NCI-H69 (cell line): ENCODE results near the gene PDLIM5.
A peak's percentile ranks its signal among the peaks of the same experiment; 100 is the strongest.
"Not testable (repeated sequence)": the region's sequence is repeated elsewhere in the genome, so short reads cannot be mapped to it uniquely, and the experiment has no call there.

Source experiments
- DNase-seq: peaks from one replicate; lab custom pipeline; 2025; lab: John Stamatoyannopoulos, UW

The PDLIM5 gene

DNA sequence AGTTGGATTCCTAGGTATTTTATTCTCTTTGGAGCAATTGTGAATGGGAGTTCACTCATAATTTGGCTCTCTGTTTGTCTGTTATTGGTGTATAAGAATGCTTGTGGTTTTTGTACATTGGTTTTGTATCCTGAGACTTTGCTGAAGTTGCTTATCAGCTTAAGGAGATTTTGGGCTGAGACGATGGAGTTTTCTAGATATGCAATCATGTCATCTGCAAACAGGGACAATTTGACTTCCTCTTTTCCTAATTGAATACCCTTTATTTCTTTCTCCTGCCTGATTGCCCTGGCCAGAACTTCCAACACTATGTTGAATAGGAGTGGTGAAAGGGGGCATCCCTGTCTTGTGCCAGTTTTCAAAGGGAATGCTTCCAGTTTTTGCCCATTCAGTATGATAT lies 105.9 kb downstream of the PDLIM5 start:
- not testable (repeated sequence) for DNase-seq

DNA sequence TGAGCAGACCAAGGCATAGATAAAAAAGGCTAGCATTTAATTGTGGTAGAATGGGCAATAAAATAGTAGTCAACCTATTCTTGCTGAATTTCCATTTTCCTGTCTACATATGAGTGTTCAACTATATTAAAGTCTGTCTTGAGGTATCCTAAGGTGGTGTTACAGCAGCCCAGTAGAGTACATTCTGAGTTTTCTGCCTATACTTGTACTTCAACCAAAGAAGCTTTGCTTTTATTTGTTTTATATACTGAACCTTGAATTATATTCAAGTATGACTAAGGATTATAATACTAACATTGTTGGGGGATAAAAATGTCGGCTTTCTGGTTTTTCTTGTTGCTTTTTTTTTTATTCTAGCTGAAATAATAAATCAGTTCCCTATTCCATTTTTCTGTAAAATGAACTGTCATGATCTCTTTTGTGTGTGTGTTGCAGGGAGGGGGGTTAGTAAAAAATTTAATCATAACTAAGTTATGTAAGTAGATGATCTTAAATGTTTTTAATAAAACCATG lies 106.7 kb downstream of the PDLIM5 start:
- no peak for DNase-seq

DNA sequence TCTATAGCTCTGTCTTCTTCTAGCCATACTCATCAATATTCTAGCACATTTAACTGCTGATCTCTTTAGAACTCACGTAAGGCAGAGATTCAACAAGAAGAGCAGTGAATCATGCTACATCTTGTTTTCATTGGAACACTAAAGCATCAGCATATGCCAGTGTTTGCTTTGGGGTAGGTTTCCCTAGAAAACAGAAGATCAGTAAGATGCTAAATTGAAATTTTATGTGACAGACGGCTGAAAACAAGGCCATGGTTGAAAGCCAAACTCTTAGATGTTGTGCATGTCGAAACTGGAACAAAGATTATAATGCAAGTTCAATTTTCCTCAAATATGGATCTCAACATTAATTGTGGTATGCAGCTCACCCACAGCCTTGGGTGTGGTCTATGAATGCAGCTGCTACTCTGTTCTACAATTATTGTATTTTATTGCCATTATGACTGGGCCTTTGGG lies 107.6 kb downstream of the PDLIM5 start:
- DNase-seq: peak; percentile 82

DNA sequence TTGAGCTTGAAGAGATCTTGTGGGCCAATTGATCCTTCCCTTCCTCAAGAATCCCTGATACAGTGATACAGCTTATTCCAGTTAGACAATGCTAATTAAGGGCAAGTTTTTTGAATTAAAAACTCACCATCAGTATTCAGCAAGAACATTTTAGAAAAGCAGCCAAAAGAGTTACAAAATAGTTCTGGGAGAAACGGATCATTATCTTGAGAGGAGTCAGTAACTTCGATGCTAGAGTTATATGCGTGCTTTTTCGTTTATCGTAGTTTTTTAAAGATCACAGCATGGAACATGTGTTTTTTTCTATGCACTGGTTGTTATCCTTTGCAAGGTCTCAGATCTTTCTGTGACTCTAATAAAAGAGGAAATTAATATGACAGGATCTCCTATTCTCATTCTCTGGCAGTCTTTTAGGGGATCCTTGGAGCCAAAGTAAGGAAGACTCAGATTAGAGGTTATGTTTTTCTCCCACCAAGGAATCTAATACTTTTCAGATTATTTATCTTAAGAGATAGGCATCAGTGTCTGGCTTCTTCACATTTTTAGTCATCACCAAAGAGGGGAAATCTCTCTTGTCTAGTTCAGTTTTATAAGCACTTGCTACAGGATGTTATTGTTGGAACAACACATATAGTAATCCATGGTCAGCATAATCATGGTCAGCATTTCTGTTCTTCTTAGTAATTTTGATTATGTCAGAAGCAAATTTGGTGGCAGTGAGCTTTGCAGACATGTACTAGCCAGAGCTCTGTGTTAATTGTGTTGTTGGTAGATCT lies 109.7 kb downstream of the PDLIM5 start:
- no peak for DNase-seq

DNA sequence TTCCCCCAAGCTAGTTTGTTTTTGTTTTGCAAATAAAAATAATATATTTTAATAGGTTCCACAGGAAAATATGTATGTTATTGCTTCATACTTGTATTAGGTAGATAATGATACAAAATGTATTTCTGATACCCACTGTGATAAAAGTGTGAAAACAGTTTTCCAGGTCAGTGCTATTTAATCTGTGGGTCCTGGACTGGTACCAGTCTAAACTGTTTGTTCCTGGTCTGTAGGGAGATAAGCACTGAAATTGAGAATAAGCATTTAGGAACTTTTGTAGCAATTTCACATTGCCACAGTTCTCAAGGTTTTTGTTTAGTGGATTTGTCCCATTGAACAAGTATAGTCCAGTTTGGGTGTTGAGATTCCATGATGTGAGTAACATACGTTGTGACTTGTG lies 110.5 kb downstream of the PDLIM5 start:
- peak; percentile 3 for DNase-seq

DNA sequence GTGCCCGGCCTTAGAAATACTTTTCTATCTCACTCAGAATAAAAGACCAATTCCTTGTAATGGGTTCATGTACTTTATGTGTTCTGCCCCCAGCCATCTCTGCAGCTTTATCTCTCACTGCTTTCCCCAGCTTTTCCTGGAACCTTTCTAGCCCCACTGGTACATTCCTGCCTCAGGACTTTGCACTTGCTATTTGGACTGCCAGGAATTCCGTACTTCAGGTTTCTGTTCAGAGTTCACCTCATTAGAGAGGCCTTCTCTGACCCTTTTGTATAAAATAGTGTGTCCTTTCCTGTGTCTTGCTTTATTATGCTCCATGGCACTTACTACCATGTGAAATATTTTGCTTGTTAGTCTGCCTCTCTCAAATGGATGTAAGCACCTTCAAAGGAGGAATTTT lies 112.5 kb downstream of the PDLIM5 start:
- DNase-seq: no peak

DNA sequence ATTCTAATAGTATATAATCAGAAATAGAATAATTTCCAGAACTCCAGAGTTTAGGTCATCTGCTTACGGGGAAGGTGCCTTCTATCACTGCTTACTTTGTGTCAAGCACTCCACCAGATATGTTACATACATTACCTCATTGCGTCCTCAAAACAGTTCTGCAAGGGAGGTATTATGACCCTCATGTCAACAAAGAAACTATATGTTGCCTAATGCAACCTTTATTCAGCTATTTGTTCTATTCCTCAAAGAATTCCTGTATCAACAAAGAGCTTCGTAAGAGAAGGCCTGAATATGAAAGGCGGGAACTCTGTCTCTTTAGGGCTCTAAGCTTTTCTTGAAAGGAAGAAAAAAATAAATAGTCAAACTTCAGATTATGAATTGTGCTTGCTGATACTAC lies 114.7 kb downstream of the PDLIM5 start:
- DNase-seq: peak; percentile 12

DNA sequence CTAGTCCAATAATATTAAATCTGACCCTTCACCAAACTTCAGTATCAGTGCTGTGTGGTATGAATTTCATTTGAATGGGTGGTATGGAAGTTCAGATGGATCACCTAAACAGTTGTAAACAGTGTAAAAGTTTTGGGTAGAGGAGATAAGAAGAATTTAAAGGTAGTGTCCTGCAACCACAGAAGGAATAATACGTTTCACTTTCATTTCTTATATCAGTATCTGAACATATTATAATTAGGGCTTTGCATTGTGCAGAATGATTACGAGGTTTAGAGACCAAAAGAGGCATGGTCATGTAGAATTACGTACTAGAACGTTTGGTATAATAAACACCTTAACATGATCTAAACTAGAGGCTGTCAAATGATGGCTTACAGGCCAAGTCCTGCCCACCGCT lies 116.1 kb downstream of the PDLIM5 start:
- DNase-seq: no peak

DNA sequence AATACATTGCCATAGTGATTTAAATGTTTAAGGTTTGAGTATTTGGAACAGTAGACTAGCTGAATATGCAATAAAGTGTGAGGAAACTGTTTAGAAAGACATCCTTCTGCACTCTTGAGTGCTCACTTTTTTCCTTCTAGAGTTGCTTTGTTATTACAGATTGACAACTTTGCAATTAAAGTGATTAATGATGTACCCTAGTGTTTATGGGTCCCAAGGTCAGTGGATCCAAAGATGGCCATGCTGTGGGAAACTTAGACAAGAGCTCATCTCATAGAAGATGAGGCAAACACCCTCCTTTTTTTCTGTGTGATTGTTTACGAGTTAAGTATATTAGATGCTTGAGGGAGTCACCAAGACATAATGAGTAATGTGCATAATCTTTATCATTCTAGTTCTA lies 118.8 kb downstream of the PDLIM5 start:
- DNase-seq: peak; percentile 60

DNA sequence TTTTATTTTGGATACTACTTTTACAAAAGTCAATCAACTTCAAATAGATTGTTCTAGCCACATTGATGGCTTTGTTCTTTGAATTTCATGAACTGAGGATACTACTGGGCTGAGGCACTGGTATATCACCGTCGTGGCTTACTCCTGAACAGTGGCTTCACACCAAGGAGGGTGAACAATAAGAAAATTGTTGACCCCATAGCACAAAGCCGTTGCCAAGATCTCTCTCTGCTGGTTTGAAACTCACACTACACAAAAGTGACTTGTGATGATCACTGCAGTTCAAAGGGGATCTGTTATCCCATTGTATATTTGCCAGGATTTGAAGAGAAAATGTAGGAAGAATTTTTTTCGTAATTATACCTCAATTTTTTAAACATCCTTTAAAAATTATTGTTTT lies 119.6 kb downstream of the PDLIM5 start:
- DNase-seq: peak; percentile 46

DNA sequence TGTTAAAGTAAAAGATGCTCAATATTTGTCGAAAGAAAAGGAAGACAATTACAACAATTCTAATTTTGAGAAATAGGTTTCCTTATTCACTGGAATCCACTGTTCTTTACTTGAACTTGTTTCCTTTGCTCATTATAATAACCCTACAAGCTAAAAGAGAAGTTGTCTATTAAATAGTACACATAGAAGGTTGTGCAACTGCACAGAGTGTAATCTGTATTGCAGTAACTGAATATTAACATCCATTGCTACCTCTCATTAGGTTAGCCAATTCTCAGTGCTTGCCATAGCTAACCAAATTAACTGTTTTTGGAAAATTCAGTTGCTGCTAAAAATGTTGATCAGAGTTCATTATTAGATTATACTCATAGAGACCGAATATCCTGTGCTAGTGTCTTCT lies 120.0 kb downstream of the PDLIM5 start:
- DNase-seq: peak; percentile 12

DNA sequence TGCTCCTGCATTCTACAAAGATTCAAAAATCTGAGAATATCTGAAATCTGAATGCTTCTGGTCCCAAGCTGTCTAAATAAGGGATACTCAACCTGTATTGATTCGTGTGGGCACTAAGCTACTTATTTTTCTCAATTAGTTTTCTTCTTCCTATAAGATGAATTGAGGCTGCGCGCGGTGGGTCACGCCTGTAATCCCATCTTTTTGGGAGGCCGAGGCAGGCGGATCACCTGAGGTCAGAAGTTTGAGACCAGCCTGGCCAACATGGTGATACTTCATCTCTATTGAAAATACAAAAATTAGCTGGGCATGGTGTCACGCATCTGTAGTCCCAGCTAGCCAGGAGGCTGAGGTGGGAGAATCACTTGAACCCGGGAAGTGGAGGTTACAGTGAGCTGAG lies 122.3 kb downstream of the PDLIM5 start:
- no peak for DNase-seq

DNA sequence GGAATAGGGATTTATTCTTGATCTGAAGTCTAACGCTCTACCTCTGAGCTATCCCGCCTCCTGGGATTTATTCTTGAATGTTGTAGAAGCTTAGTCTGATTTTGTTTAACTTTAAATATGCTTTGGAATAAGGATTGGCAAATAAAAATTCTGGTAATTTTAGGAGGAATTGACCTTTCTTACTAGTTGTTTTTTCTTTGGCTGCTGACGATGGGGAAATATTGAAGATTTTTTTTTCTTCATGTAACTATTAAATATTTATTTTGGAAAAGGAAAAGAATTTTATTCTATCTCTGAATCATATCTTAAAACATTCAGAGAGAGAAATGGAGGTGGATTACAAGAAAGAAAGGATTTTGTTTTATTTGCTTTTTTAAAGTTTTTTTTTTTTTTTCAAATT lies 122.9 kb downstream of the PDLIM5 start:
- no peak for DNase-seq

DNA sequence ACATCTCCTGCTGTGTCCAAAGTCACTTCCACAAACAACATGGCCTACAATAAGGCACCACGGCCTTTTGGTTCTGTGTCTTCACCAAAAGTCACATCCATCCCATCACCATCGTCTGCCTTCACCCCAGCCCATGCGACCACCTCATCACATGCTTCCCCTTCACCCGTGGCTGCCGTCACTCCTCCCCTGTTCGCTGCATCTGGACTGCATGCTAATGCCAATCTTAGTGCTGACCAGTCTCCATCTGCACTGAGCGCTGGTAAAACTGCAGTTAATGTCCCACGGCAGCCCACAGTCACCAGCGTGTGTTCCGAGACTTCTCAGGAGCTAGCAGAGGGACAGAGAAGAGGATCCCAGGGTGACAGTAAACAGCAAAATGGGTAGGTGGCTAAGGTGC lies 123.9 kb downstream of the PDLIM5 start:
- DNase-seq: no peak

DNA sequence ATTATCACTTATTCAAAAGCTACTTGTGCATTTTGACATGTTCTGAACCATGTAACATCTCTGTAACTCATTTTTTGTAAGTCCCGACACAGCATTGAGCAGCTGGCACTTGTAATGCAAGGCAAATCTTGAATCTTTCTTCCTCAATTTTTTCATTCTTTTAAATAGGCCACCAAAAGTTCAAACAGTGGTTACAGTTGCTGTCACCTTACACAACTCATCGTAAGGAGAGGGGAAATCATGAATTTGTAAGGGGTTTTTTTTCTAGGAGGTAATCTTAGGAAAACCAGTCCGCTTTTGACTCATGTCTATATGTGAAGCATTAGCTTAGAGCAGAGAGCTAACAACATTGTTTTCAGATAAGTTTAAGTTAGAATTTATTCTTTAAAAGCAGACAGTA lies 124.5 kb downstream of the PDLIM5 start:
- no peak for DNase-seq

DNA sequence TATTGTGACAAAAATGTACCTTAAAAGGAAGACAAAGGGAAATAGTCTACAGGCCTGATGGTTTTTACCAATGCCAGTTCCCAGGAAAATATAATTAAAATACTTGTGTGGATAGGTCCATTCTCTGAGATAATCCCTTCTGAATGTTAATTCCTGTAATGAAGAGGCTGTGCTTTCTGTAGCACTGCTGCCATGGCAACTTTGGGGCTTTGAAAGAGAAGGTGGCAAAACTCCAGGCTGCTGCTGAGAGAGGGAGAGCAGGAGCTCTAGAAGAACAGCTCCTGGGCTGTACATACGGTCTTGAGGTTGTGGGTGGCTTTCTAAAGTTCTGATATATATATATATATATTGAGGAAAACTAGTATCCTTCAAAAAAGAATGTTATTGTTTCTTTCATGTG lies 125.4 kb downstream of the PDLIM5 start:
- DNase-seq: peak; percentile 84

DNA sequence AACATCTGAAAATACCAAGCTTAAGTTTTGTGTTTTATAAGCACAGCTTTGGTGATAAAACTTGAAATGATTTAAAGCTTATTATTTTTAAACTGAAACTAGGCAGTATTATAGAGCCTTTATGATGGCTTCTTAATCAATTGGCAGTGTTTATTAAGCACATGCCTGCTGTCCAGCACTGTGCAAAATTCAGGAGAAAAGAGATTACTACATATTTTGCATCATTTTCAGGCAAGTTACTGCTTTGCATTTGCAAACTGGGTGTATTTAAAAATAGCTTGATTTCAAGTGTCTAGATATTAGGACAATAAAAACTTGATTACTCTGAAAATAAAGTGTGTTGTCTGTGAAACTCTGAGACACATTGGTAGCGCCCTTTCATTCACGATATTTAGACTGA lies 126.5 kb downstream of the PDLIM5 start:
- DNase-seq: no peak

DNA sequence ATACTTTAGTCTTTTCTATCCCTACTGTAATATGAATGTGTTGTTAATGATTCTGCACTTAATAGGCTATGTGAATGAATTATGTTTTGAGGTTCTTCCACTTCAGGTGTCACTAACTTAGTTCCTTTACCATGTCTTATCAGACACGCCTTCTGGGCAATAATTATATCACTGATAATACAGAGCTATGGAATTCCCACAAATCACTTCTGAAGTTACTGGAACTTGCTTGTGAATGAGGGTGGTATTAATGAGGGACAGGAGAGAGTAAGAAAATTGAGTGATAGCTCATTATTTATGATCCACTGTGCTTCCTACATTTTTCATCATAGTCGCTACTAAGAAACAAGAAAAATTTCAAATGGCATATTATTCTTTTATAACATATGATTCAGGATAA lies 130.0 kb downstream of the PDLIM5 start:
- DNase-seq: no peak

DNA sequence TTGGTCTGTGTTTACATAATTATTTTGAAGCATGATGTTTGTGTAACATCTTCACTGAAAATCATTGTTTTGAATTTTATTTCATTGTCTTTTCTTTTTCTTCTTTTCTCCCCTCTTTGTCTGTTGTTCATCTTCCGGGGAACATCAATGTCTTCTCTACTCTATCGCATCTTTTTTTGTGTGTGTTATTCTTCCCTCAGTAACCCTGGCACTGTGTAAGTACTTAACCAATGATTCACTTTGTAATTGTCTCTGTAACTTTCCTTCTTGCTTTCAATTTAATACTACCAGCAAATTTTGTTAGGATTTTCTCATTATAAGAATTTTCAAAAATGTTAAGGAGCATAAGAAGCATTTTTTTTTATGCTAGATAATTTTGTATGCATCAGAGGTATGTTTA lies 130.8 kb downstream of the PDLIM5 start:
- DNase-seq: no peak

DNA sequence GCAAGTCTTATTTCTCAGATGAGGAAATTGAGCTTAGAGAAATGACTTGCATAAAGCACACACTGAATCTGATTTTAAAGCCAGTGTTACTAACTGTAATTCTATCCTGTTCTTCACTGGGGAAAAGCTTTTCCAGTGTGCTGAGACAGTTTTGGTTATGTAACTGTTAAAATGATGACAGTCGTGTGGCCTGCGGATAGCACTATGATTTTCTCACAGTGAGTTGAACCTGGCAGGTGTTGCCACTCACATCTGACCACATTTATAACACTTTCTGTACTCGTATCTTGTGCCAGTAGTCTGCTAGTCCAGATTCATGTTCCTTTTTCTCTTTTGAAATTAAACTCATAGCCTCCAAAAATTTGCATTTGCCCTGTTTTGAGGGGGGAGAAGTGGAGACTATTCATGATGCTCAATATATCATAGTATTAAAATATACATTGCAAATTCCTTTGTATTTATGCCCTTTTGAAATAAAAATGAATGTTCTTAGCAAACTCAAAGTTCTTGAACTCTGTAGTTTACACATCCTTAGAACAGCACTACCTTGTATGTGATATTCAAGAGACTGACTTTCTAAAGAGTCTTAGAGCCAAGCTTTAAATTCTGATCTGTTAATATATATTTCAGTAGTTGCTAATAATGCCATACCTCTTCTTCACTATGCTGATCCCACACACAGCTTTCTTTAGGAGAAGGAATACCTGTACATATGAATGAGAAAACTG lies 132.3 kb downstream of the PDLIM5 start:
- DNase-seq: no peak

DNA sequence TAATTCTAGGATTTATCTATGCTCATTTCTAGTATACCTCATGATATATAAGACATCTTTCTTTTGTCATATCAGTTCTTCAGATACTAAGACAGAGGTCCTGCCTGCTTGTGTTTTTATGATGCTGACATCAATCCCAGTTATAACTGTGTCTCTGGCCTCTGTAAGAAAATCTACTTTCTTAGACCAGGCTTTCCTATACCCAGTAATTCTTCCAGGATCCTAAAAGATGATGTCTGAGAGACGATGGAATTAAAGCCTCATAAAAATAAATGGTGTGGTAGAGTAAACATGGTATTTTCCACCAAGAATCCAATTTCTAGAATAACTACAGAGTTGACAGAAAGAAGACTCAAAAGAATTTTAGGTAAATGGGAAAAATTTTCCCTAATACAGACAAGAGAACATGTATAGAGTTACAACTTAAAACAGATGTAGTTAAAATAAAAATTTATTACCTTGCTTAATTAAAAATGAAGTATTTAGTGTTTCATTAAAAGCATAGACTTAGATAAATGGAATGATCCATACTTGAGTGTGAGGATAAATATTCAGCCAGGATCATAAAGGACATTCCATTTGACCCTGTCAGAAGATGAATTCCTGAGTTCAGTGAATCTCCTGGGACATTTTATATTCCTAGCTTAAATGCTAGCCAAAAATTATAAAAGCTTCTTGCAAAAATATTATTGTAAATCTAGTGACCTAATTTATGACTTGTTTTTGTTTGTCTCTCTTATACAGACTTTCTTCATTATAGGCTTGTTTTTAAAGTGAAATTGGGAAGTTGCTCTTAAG lies 137.4 kb downstream of the PDLIM5 start:
- DNase-seq: no peak

DNA sequence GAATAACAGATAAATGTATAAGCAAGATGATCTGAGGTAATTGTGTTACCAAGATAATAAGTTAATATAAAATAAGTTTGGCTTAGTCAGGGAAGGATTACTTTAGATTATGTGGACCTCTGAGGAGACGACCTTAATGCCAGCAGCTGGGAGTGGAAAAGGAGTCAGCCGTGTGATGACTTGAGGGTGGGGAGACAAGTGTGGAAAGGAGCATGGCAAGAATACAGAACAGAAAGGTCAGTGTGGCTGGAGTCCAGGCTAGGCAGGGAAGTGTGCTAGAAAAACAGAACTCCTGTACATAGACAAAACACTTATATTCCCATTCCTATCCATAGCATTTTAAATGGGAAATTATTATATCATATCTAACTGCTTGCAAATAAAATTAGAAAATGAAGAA lies 138.8 kb downstream of the PDLIM5 start:
- no peak for DNase-seq

DNA sequence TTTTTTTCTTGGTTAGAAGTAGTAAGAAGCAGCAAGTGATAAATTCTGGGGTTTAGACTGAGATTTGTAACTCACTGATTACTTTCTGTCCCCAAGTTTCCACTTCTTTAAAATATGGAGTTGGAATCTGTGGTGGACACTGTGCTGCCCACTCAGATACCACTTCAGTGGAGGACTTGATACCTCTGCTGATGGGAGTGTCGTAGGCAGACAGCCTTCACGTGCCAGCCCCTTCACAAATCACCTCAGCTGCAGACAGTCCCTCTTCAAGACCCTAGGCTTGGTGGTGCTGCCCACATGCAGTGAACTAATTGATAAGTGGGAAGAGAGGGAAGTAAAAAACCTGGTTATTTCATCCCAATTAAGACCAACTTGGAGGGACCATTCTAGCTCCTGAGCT lies 139.5 kb downstream of the PDLIM5 start:
- no peak for DNase-seq
